Fibroblast of the aortic adventitia (primary cell): ENCODE data around the gene OGDH. TPM values are rescaled to one million over a fixed set of nuclear protein-coding genes. Genes with fewer than 3 reads are reported as not detected.

ENCODE experiments used
- DNase-seq: peaks from one replicate; pipeline ENCODE4 v3.0.0-alpha.2; 2010; ENCODE audit warnings: low read depth
- H3K4me3 ChIP-seq: 2 replicates; pipeline ENCODE4 v1.5.1; 2011; ENCODE audit warnings: low read depth, mild to moderate bottlenecking, control low read depth, low read length, moderate library complexity
- total RNA-seq: library from RNA; depleted of rRNA; stranded (reverse); fragments of >200 nt; gene quantifications from 2 replicates; pipeline ENCODE4 v1.2.3, GENCODE V29; 2012; ENCODE audit warnings: low replicate concordance
- TF ChIP-seq, protein P1 (sequence below): IDR thresholded peaks from 2 replicates; pipeline ENCODE4 v1.5.1; 2011; ENCODE audit warnings: mild to moderate bottlenecking, low read length, control low read depth, inconsistent platforms; ENCODE audit not compliant: insufficient read depth

OGDH gene
- total RNA-seq, 1 donor = 85.6 TPM

DNA sequence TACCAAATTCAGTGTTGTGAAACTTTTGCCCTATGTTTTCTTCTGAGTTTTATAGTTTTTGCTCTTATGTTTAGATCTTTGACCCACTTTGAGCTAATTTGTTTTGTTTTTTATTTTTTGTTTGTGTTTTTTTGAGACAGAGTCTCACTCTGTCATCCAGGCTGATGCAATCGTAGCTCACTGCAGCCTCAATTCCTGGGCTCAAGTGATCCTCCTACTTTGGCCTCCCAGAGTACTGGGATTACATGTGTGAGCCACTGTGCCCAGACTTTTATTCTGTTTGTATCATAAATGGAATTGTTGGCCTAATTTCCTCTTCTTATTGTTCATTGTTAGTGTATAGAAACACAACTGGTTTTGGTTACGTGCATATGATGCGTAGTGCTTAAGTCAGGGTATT is 99.0 kb downstream of the OGDH start:
- H3K4me3 ChIP-seq = no peak overlapping the region
- TF ChIP-seq, protein P1, sequence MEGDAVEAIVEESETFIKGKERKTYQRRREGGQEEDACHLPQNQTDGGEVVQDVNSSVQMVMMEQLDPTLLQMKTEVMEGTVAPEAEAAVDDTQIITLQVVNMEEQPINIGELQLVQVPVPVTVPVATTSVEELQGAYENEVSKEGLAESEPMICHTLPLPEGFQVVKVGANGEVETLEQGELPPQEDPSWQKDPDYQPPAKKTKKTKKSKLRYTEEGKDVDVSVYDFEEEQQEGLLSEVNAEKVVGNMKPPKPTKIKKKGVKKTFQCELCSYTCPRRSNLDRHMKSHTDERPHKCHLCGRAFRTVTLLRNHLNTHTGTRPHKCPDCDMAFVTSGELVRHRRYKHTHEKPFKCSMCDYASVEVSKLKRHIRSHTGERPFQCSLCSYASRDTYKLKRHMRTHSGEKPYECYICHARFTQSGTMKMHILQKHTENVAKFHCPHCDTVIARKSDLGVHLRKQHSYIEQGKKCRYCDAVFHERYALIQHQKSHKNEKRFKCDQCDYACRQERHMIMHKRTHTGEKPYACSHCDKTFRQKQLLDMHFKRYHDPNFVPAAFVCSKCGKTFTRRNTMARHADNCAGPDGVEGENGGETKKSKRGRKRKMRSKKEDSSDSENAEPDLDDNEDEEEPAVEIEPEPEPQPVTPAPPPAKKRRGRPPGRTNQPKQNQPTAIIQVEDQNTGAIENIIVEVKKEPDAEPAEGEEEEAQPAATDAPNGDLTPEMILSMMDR = no peak
- DNase-seq = no peak

DNA sequence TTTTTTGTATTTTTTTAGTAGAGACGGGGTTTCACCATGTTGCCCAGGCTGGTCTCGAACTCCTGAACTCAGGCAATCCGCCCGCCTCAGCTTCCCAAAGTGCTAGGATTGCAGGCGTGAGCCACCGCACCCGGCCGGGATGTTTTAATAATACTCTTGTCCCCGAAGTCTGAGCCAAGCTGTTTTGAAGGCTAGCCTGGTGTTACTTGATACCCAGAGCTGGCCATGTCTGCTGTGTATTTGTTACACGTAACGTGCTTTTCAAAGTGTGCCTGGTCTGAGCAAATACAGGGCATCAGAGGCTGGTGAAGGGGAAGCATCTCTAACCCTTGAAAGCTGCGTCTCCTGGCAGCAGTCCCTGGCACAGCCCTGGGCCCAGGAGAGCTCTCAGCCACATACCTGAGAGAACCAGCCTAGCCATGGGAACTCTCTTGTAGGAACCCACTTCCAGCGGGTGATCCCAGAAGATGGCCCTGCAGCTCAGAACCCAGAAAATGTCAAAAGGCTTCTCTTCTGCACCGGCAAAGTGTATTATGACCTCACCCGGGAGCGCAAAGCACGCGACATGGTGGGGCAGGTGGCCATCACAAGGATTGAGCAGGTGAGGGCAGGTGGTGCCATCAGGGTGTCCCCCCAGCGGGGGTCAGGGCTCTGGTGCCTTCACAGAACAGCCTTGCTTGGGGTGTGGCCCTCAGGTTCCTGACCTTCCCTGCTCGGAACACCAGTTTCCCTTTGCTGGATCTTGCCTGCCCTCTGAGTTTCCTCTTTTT is 100.5 kb downstream of the OGDH start:
- H3K4me3 ChIP-seq = no peak overlapping the region
- DNase-seq = no peak
- TF ChIP-seq, protein P1 = no peak

DNA sequence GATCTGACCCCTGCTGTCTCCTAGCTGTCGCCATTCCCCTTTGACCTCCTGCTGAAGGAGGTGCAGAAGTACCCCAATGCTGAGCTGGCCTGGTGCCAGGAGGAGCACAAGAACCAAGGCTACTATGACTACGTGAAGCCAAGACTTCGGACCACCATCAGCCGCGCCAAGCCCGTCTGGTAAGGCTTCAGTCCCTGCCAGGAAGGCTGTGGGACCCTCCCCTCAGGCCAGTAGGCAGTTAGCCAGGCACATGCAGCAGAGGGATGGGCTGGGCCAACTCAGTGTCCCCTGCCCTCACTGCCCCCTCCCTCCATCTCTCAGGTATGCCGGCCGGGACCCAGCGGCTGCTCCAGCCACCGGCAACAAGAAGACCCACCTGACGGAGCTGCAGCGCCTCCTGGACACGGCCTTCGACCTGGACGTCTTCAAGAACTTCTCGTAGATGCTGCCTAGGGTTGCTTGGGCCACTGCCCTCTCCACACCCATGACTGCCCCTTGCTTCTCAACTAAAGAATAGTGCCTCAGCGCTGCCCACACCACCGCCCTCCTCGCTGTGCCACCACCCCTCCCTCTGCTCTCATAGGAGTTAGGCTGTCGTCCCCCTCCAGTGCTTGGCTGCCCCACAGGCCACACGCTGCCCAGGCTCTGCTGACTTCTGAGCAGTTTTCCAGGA is 101.3 kb downstream of the OGDH start:
- H3K4me3 ChIP-seq = no peak overlapping the region
- no peak for DNase-seq
- TF ChIP-seq, protein P1 = no peak

DNA sequence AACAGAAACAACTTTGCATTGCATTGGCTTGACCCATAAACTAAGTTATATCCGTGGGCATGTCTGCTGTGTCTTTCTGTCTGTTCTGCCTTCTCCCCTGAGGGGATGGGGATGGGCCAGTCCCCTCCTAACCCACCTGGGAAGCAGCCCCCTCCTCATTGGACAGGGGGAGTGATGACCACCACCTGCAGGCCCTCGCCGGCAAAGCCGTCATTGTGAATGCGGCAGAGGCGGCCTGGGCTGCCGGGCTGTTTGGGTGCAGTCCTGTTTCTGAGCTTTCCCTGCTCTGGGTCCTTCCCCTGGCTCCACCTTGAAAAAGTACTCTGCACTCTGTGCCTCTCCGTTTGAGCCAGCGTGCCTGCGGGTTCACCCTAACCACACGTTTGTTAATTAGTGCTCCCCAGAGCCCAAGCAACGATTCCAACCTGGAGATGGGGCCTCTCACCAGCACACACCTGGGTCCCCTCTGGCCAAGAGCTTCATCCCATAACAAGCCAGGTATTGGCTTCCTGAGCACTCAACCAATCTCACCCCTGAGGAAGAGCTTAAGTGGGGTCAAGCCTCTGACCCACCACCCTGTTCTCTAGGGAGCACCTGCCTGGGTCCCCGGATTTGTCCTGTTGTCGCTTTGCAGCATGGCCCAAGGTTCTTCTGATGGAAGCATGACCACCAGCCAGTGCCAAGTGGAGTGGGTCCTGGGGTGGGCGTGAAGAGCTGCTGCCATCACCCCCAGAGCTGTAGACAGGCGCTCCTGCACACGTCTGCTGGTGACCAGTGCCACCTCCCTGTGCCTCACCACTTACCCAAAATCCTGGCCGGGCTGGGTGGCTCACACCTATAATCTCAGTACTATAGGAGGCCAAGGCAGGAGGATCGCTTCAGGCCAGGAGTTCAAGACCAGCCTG is 102.8 kb downstream of the OGDH start:
- no peak overlapping the region for H3K4me3 ChIP-seq
- TF ChIP-seq, protein P1 = no peak
- DNase-seq = no peak

DNA sequence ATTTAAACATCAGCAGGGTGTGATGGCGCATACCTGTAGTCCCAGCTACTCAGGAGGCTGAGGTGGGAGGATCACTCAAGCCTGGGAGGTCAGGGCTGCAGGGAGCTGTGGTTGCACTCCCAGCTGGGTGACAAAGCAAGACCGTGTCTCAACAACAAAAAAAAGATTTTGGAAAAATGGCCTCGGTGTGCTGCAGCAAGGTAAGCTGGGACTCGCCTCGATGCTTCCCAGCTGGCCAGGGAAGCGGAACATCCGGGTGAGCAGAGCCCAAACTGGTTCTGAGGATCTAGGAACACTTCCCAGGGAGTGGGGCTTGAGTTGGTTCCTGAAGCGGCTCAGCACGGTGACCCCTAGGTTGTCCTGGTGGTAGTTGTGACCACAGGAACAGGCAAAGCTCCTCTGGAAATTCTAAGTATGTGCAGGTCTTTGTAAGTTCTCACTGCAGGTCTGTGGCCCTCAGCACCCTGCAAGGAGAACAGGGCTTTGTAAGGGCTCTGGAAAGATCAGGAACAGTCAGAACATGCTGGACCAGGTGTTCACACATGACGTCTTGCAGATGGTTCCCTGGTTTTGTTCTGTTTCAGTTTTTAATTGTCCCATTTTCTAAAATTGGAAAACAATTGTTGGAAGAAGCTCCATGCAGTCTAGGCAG is 103.6 kb downstream of the OGDH start:
- no peak overlapping the region for H3K4me3 ChIP-seq
- DNase-seq = no peak
- TF ChIP-seq, protein P1 = no peak

DNA sequence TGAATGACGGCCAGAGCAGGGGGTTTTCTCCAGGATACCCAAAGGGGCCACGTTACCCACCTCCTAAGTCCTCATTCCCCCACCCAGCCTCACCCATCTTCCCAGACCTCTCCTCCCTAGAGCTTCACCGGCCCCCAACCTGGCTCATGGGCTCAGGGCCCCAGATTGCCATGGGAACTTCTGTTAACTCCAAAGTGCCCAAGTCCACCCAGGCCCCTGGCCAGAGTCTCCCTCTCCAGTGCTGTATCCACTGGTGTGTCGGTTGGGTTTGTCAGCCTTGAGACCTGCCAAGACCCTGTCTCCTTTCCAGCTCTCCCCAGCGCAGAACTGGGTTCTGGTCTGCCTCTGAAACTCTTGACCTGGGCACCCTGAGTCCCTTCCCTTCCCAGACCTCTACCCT is 105.1 kb downstream of the OGDH start:
- H3K4me3 ChIP-seq = no peak overlapping the region
- TF ChIP-seq, protein P1 = no peak
- no peak for DNase-seq
